GM12874 (cell line): ENCODE data around the gene OXCT1.

Experiments
- CTCF ChIP-seq: IDR thresholded peaks from 2 replicates; pipeline ENCODE4 v1.5.1; 2011; ENCODE audit warnings: low read depth, mild to moderate bottlenecking, control low read depth, low read length, moderate library complexity; ENCODE audit not compliant: insufficient read depth

The OXCT1 gene

GRCh38 chr5:41869724-41870626, at the start of gene OXCT1:
Gene OXCT1, minus strand, starts transcription at chr5:41870425. Its CDS starts 67 bp downstream, at chr5:41870358.
- TF ChIP-seq CTCF: no peak

- no peak for TF ChIP-seq CTCF
These were observed 47.9 kb upstream of the OXCT1 start for GRCh38 chr5:41918105-41918504.

GRCh38 chr5:41908374-41909079, 38.3 kb upstream of the OXCT1 start:
- no peak for TF ChIP-seq CTCF

- no peak for TF ChIP-seq CTCF
These were observed 35.9 kb upstream of the OXCT1 start for GRCh38 chr5:41906151-41906550.

GRCh38 chr5:41903892-41904799, 33.9 kb upstream of the OXCT1 start, which contains the start of gene RIMOC1:
Gene RIMOC1, plus strand, starts transcription at chr5:41904344. Its CDS starts 24 bp downstream, at chr5:41904368.
- TF ChIP-seq CTCF: no peak

GRCh38 chr5:41903382-41903891, 33.2 kb upstream of the OXCT1 start:
- no peak for TF ChIP-seq CTCF
